Measurements from ENCODE around the gene SHROOM2. TPM values are rescaled to one million over a fixed set of nuclear protein-coding genes. Genes with fewer than 3 reads are reported as not detected.

SHROOM2 gene
- total RNA-seq, 1 experiment from 2014 or later = 13.9 TPM

GRCh38 chrX:9862525-9862924 lies 76.3 kb downstream of the SHROOM2 start:
- H3K9me3 Mint-ChIP-seq = peaks cover 49 to 61% of the 10 kb centered on the region in 2 experiments

More at GRCh38 chrX:9862525-9862924, 76.3 kb downstream of the SHROOM2 start:
- Histone ChIP-seq H3K4me1 (ENCODE audit: insufficient read depth, low read length) (peaks cover 5% of the 10 kb centered on the region; the same call in 1 of the 2 replicates), H3K4me2 (ENCODE audit: insufficient read depth, insufficient read length, low read length) (no peak overlapping the region), H4K20me1 (ENCODE audit: control insufficient read depth, insufficient read depth, insufficient read length) (no peaks in the 10 kb centered on the region), H3K9ac (ENCODE audit: extremely low read depth, insufficient read length, low read length) (no peak overlapping the region), H3K23me2 (ENCODE audit: insufficient read length, low read depth, low read length, poor library complexity, severe bottlenecking) (no peaks in the 10 kb centered on the region), H3K79me1 (ENCODE audit: insufficient read depth, low read depth, low read length, poor library complexity, severe bottlenecking) (no peaks in the 10 kb centered on the region), H4K8ac (replicated peaks; ENCODE audit: insufficient read length, low read depth, low read length) (no peak overlapping the region), H3K9me3 (ENCODE audit: control insufficient read depth, low read depth, low read length) (no peaks in the 10 kb centered on the region), H2BK120ac (ENCODE audit: low read depth, low read length, poor library complexity, severe bottlenecking) (no peak overlapping the region), H3K27me3 (ENCODE audit: insufficient read depth, low read length) (no peaks in the 10 kb centered on the region), H2AK5ac (ENCODE audit: insufficient read length, low read length) (no peak overlapping the region), H3T11ph (ENCODE audit: low read length) (no peak overlapping the region), H3K23ac (ENCODE audit: insufficient read length, low read depth, low read length) (no peak overlapping the region), H2BK12ac (ENCODE audit: insufficient read length, low read depth, low read length) (no peak overlapping the region), H3K14ac (ENCODE audit: insufficient read depth, low read length) (no peak overlapping the region; the same call in 1 of the 2 replicates), H2BK20ac (ENCODE audit: low read depth, low read length, poor library complexity, severe bottlenecking) (no peak overlapping the region), H3K27ac (ENCODE audit: insufficient read length, low read depth, low read length) (no peak overlapping the region), H2BK5ac (ENCODE audit: insufficient read length, low read length) (no peak overlapping the region), H3K79me2 (ENCODE audit: insufficient read depth, low read length) (no peaks in the 10 kb centered on the region; the same call in 1 of the 2 replicates), H2AFZ (ENCODE audit: low read length) (no peak overlapping the region), H2BK15ac (ENCODE audit: low read depth, low read length) (no peak overlapping the region), H4K5ac (ENCODE audit: insufficient read length, low read depth, low read length) (no peak overlapping the region), H4K91ac (ENCODE audit: insufficient read length, low read depth, low read length) (no peak overlapping the region), H3K56ac (ENCODE audit: insufficient read length, low read depth, low read length) (no peak overlapping the region), H3K4ac (ENCODE audit: low read depth, low read length) (no peak overlapping the region), H3K18ac (ENCODE audit: insufficient read length, low read depth, low read length) (no peak overlapping the region)
- no peaks in the 10 kb centered on the region for H3K27me3 Mint-ChIP-seq (ENCODE audit: low read depth)
- H3K27ac Mint-ChIP-seq = no peak overlapping the region
- H3K36me3 Mint-ChIP-seq (ENCODE audit: insufficient read depth in 1 of 3, low read depth in 3 of 3) = peaks cover 18 to 25% (median 21%) of the 10 kb centered on the region in 3 experiments
- peak; percentile 36; the same call in 2 of the 3 replicates for TF ChIP-seq CTCF (conservative IDR thresholded peaks at IDR 0.05)
- peaks cover 18 to 27% of the 10 kb centered on the region in 2 experiments for H3K4me1 Mint-ChIP-seq
- H3K4me3 Mint-ChIP-seq = no peak overlapping the region
- no CpG with 5 or more reads among the region's 11 CpGs for WGBS (ENCODE audit: extremely low coverage, insufficient read length, low lambda C conversion rate)
- no peak for DNase-seq
